CD4-positive, alpha-beta T cell treated with Interleukin-12 subunit alpha and Interleukin-12 subunit beta, for 1 hour (primary cell): ENCODE results near the gene YIPF2.

ENCODE experiments used
- DNase-seq: peaks from one replicate; pipeline ENCODE4 v3.0.0-alpha.2; 2020

YIPF2 gene

GRCh38 chr19:10872546-10873107, 55.8 kb downstream of the YIPF2 start:
- DNase-seq = no peak
